Erythroblast (primary cell): ENCODE measurements around the gene GBA3.

ENCODE experiments used
- GATA1 ChIP-seq: IDR thresholded peaks from 2 replicates; pipeline ENCODE4 v1.6.1; 2011; ENCODE audit warnings: low read depth, mild to moderate bottlenecking, control low read depth, low read length, moderate library complexity
- POLR2A ChIP-seq: IDR thresholded peaks from 2 replicates; pipeline ENCODE4 v1.6.1; 2011; ENCODE audit warnings: mild to moderate bottlenecking, low read length

DNA sequence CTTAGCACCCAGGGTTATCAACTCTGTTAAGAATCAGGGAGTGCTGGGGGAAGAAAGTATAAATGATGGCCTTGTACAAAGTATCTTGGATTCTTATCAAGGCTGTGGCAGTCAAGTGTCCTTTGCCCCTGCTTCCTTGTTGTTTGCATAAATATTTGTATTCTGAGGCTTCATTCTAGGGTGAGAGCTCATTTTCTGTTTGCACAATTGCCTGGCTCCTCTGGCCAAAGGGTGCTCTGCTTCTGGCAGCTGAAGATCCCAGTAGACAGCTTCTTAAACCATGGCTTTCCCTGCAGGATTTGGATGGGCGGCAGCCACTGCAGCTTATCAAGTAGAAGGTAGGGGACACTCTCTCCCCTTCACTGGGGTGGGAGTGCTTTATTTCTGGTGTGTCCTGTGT, at the start of gene GBA3:
- no peak for TF ChIP-seq POLR2A
- TF ChIP-seq GATA1 = no peak
